K562 treated with DMSO at 1 percent for 4 hours (cell line): ENCODE measurements around the gene RNF40. TPM values are rescaled to one million over a fixed set of nuclear protein-coding genes. Genes with fewer than 3 reads are reported as not detected.

Experiments used
- total RNA-seq: library from RNA; unstranded; fragments of 300-600 nt; gene quantifications from 2 replicates; pipeline ENCODE4 v1.2.3, GENCODE V29; 2022; ENCODE audit not compliant: insufficient read depth

RNF40 gene
- 59.0 and 76.4 TPM in 2 replicates for total RNA-seq

DNA sequence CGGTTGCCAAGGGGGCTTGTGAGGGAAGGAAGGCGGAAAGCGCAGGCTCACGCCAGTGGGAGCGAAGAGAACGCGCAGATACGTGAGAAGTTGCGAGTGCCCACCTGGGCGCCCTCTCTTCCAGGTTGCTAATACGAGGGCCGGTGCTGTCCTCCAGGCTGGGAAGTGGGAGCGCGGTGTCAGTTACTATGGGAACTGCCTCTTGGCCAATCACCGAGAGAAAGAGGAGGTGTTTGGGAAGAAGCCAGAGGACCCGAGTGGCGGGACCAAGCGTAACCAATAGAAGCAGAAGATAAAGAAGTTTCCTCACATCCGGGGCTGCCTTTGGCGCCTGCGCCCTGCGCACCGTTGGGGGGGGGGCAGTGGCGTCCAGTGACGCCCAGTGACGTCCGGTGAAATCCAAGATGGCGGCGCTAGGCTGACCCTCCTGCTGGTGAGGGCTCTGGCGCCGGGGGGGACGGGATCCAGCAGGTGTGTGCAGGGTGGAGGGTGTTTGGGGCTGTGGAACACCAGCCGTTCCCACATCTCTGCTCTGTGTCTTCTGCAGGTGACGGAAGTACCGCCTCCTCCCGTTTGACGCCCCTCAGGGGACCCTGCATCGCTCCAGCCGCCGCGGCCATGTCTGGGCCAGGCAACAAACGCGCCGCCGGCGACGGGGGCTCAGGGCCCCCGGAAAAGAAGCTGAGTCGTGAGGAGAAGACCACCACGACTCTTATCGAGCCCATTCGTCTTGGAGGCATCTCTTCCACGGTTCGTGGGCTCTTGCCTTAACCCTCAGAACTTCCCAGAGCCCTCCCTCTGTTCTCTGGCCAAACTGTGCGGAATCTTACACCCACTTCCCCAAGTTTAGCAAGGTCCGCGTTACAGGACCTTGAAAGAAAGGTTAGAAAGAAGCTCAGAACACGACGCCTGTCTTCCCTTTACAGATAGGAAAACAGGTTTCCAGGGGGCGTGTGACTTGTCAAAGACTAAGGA lies at the start of gene RNF40, which contains the start of gene CFAP119:
Gene RNF40 (plus strand): TSS at position 395 of the 975 bp plus-strand sequence. CDS start 224 bp downstream, at position 619.
Gene CFAP119 (minus strand): TSS at position 135 of the 975 bp plus-strand sequence. CDS start 314 bp downstream, outside the sequence.

DNA sequence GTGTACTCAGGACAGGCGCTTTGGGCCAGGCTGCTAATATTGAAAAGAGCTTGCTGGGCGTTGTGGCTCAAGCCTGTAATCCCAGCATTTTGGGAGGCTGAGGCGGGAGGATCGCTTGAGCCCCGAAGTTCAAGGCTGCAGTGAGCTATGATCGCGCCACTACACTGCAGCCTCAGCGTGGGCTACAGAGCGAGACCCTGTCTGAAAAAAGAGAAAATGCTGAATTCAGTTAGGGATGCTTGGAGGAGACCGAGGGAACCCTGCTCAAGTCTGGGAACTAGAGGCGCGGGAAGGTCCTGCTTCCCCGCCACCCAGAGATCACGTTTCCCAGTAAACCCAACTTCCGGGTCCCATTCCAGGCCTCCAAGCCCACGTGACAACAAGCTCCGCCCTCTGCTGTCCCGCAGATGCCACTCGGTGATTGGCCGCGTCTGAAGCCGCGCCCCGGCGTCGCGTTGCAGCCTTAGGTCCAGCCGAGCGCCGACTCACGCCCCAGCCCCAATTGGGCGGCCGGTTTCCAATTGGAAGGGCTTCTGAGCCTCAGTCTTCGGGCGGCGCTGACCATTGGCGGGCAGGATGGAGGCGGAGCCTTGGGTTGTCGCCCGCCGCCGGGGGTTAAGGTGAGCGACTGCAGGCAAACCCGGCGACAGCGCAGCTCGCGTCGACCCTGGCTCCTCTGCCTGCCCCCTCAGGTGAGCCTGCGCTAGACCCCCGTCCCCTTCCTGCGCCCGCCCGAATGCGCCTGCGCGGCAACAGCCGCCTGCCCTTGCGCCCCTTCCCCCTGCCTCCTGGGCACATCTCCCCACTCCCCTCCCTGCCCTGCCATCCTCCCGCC lies 14.1 kb upstream of the RNF40 start, which contains the start of gene PHKG2:
Gene PHKG2 (plus strand): TSS at position 627 of the 835 bp plus-strand sequence. CDS start 396 bp downstream, outside the sequence.

DNA sequence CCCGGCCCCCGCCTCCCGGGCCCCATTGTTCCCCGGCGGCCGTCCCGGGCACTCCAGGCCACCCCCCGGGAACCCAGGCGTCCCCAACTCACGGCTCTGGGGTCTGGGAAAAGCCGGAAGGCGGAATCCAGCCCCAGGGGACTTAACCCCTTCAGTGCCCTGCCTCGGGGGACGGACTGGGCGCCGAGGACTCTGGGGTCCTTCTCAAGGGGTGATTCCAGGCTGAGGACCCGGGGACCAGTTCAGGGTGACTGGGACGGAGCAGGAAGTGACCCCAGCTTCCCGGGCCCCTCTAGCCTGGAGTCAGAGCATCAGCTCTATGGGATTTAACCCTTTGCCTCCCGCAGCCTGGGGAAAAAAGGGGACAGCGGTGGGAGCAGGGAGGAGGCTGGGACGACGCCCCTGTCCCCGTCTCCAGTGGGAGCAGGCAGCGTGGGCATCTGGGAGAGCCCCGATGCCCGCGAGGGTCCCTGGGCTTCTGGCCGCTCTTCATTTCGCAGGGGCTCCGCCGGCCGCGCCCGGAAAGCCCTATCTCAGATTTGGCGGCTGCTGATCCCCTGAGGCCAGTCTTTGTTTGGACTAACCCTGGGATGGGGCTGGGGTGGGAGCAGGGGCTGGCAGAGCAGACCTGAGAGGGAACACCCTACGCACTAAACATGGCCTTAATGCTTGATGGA lies 25.0 kb downstream of the RNF40 start, which contains the start of gene ZNF629:
Gene ZNF629 (minus strand): TSS at position 270 of the 677 bp plus-strand sequence. CDS start 2,723 bp downstream, outside the sequence.

Other genes with a start within 250 kb of the RNF40 start
- gene ZNF768, start 235.8 kb upstream of the RNF40 start, total RNA-seq, result 64.8 and 75.1 TPM in 2 replicates
- 0.63 and 1.3 TPM in 2 replicates for gene ZNF747, start 227.5 kb upstream of the RNF40 start, total RNA-seq
- 3.2 and 6.6 TPM in 2 replicates for gene ZNF764, start 203.9 kb upstream of the RNF40 start, total RNA-seq
- gene ZNF688, start 190.6 kb upstream of the RNF40 start, total RNA-seq, result 3.4 and 5.0 TPM in 2 replicates
- 4.2 and 5.2 TPM in 2 replicates for gene ZNF785, start 176.6 kb upstream of the RNF40 start, total RNA-seq
- gene ZNF689, start 151.9 kb upstream of the RNF40 start, total RNA-seq, result 10.6 and 11.7 TPM in 2 replicates
- gene PRR14, start 111.4 kb upstream of the RNF40 start, total RNA-seq, result 55.6 and 57.7 TPM in 2 replicates
- 53.4 and 54.9 TPM in 2 replicates for gene FBRS, start 103.9 kb upstream of the RNF40 start, total RNA-seq
- 31.6 and 38.1 TPM in 2 replicates for gene SRCAP, start 63.2 kb upstream of the RNF40 start, total RNA-seq
- gene PHKG2, start 13.9 kb upstream of the RNF40 start, total RNA-seq, result 49.9 and 50.4 TPM in 2 replicates
- 8.3 and 10.7 TPM in 2 replicates for gene CFAP119, start 260 bp upstream of the RNF40 start, total RNA-seq
- 8.6 and 11.0 TPM in 2 replicates for gene ZNF629, start 24.9 kb downstream of the RNF40 start, total RNA-seq
- gene BCL7C, start 131.8 kb downstream of the RNF40 start, total RNA-seq, result 23.3 and 23.5 TPM in 2 replicates
- gene CTF1, start 134.3 kb downstream of the RNF40 start, total RNA-seq, result 4.3 and 5.5 TPM in 2 replicates
- gene FBXL19, start 161.2 kb downstream of the RNF40 start, total RNA-seq, result 17.3 and 25.8 TPM in 2 replicates
- 33.5 and 53.4 TPM in 2 replicates for gene ORAI3, start 186.7 kb downstream of the RNF40 start, total RNA-seq
- 14.5 and 23.8 TPM in 2 replicates for gene SETD1A, start 195.4 kb downstream of the RNF40 start, total RNA-seq
- gene HSD3B7, start 222.9 kb downstream of the RNF40 start, total RNA-seq, result 44.6 and 47.9 TPM in 2 replicates
- 0.31 TPM in 1 of 2 replicates, not detected in the other for gene STX1B, start 248.3 kb downstream of the RNF40 start, total RNA-seq